ENCODE data around the gene COQ8A.

DNA sequence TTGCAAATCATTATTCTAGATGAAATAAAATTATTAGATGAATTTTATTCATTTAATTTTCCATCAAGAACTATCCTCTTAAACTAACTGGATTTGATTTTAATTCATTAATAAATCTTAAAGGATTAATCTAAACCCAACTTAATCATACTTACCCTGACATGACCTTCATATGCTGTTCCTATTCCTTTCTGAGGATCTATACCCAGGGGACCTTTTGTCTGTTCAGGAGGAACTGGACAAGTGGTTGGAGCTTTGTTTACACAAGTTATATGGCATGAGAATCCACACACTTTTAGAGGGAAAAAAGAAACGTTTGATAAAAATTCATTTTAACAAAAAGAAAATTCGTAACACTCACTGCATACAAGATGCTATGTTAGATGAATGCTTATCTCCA lies 95.2 kb downstream of the COQ8A start:
- TF ChIP-seq YY1 (IDR thresholded peaks at IDR 0.05; ENCODE audit: insufficient read depth, insufficient read length) (no peak), ZNF274 (IDR thresholded peaks at IDR 0.05; ENCODE audit: low read depth, low read length) (no peak), SUZ12 (IDR thresholded peaks at IDR 0.05; ENCODE audit: extremely low read depth, insufficient read depth, insufficient read length) (no peak)
